Esophagus muscularis mucosa (tissue), 4 donors: ENCODE data around the gene OLFML1. TPM values are rescaled to one million over a fixed set of nuclear protein-coding genes. Genes with fewer than 3 reads are reported as not detected.

Experiments
- DNase-seq: peaks from one replicate; pipeline ENCODE4 v3.0.0-alpha.2; 2017; ENCODE audit errors: extremely low spot score
- H3K27ac ChIP-seq, 4 donors: fragments of 200-600 bp; sonication (generic); replicated peaks in 1 of 4; 1 replicate in 3 of 4; 2 replicates in 1 of 4; pipeline ENCODE4 v1.5.1; 2016 to 2019; ENCODE audit warnings: mild to moderate bottlenecking in 1 of 4
- H3K27me3 ChIP-seq, 4 donors: fragments of 200-600 bp; sonication (generic); one replicate each; pipeline versions ENCODE4 v1.5.1 to v1.6.0; 2016 to 2019
- H3K36me3 ChIP-seq, 4 donors: fragments of 200-600 bp; sonication (generic); one replicate each; pipeline ENCODE4 v1.5.1; 2016 to 2019
- H3K4me1 ChIP-seq, 4 donors: fragments of 200-600 bp; sonication (generic); one replicate each; pipeline ENCODE4 v1.5.1; 2016 to 2019
- H3K4me3 ChIP-seq, 4 donors: fragments of 200-600 bp; sonication (generic); 1 replicate in 2 of 4; 2 replicates in 2 of 4; pipeline ENCODE4 v1.5.1; 2016 to 2019; ENCODE audit warnings: mild to moderate bottlenecking in 4 of 4, moderate library complexity in 1 of 4
- H3K9me3 ChIP-seq, 4 donors: fragments of 200-600 bp; sonication (generic); 1 replicate in 3 of 4; 2 replicates in 1 of 4; pipeline ENCODE4 v1.5.1; 2016 to 2019
- CTCF ChIP-seq, 3 experiments: fragments of 200-600 bp in 2 of 3; fragments of 450-650 bp in 1 of 3; sonication (generic) in 2 of 3; IDR thresholded peaks; one replicate each; pipeline ENCODE4 v1.5.1; 2017 to 2019; ENCODE audit warnings: antibody characterized with exemption in 3 of 3, mild to moderate bottlenecking in 2 of 3, moderate library complexity in 1 of 3
- EP300 ChIP-seq: sonication (generic); formaldehyde crosslinking; IDR thresholded peaks from one replicate; pipeline ENCODE4 v1.6.1; 2017; ENCODE audit warnings: antibody characterized with exemption
- POLR2A ChIP-seq: fragments of 450-650 bp; IDR thresholded peaks from one replicate; pipeline ENCODE4 v1.6.1; 2017; ENCODE audit warnings: antibody characterized with exemption, moderate library complexity, mild to moderate bottlenecking, low read depth
- POLR2AphosphoS5 ChIP-seq, 2 donors: sonication (generic); formaldehyde crosslinking; IDR thresholded peaks; one replicate each; pipeline ENCODE4 v1.6.1; 2017; ENCODE audit warnings: antibody characterized with exemption in 2 of 2
- WGBS: methylation state at CpG from one replicate; pipeline ENCODE4 v1.1.5; 2018; 5-methylcytosine and 5-hydroxymethylcytosine counted together
- intact Hi-C: fragments of 100-400 bp; cut with DNase I; formaldehyde crosslinking; loops from one replicate; pipeline ENCODE4 v1.15.1; 2023
- total RNA-seq, 4 donors: library from RNA; depleted of rRNA; stranded (reverse); fragments of >200 nt; gene quantifications; one replicate each; pipeline versions ENCODE4 v1.1.0 to v1.2.1, GENCODE V29; 2016

Gene OLFML1
- total RNA-seq, 4 donors from 2014 or later, result 5.6 to 10.8 (median 7.7) TPM

DNA sequence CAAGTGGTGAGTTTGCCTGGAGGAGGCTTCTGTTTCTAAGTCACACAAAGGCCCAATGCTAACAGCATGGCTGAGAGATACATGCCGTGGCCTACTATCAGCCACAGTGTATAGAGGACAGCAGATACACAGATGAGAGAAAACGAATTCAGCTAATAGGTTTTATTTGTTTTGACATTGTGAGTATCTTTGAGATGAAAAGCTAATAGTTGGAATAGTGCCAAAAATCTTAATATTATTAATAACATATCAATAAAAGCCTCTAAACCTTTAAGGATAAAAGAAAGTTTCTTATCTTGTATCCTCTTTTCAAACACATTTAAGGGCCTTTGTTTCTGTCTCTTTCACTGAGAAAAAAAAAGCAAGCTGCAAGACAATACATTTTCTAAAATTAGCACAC, 30.5 kb upstream of the OLFML1 start:
- Histone ChIP-seq H3K4me1 (no peaks in the 10 kb centered on the region), H3K4me3 (no peak overlapping the region), H3K36me3 (no peaks in the 10 kb centered on the region), H3K9me3 (no peaks in the 10 kb centered on the region), H3K27ac (no peak overlapping the region), H3K27me3 (no peaks in the 10 kb centered on the region)
- intact Hi-C loops, result no loop called here
- 78% methylated on average over 2 of the region's 2 CpGs for WGBS
- no peak for TF ChIP-seq POLR2A
- no peak for TF ChIP-seq POLR2AphosphoS5 (IDR thresholded peaks at IDR 0.05)
- DNase-seq, result no peak

DNA sequence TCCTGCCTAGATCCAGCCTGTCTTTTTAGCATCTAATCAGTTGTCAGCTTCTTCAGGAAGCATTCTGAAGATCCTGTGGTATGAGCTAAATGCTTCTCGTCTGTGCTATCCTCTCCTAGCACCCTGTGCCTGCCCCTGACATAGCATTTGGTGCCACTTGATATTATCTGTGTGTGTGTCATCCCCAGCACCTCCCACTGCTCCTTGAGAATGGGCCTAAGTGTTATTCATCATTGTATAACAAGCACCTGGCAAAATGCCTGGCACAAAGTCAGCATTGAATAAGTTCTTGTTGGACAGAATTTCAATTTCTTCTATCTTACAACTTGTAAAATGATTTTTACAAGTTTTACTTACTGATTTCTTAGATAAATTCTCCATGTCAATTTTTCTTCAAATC, 28.1 kb upstream of the OLFML1 start:
- no peaks in the 10 kb centered on the region for H3K36me3 ChIP-seq
- no peaks in the 10 kb centered on the region for H3K9me3 ChIP-seq
- intact Hi-C loops, result no loop called here
- no peak overlapping the region for H3K27ac ChIP-seq
- no peak for DNase-seq
- 47% methylated on average over 1 of the region's 1 CpG for WGBS
- H3K27me3 ChIP-seq, result no peaks in the 10 kb centered on the region
- no peak for TF ChIP-seq POLR2A
- TF ChIP-seq EP300, result no peak
- no peak for TF ChIP-seq CTCF (IDR thresholded peaks at IDR 0.05)
- TF ChIP-seq POLR2AphosphoS5 (IDR thresholded peaks at IDR 0.05), result no peak
- H3K4me1 ChIP-seq, result no peaks in the 10 kb centered on the region
- no peak overlapping the region for H3K4me3 ChIP-seq

DNA sequence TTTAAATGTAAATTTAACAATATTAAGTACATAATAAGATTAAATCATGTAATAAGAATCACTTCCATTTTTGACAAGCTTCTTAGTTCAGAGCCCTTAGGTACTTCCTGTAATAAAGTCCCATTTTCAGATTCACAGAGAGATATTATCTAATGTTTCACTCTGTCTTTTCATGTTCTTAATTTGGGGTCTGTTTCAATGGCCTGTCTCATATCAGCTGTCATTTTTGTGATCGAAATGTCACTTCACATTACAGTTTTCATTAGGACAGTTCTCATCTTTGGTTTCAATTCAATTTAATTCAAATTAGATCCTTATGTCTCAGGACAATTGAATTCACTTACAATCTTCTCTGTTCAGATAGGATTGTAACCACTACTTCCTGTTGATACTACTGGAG, 22.6 kb upstream of the OLFML1 start:
- TF ChIP-seq POLR2AphosphoS5 (IDR thresholded peaks at IDR 0.05), result no peak
- no peak for TF ChIP-seq POLR2A
- no peak for TF ChIP-seq CTCF (IDR thresholded peaks at IDR 0.05)
- TF ChIP-seq EP300, result no peak
- no peak overlapping the region for H3K27ac ChIP-seq
- DNase-seq, result no peak
- no peaks in the 10 kb centered on the region for H3K9me3 ChIP-seq
- no peaks in the 10 kb centered on the region for H3K4me1 ChIP-seq
- intact Hi-C loops, result no loop called here
- no peaks in the 10 kb centered on the region for H3K27me3 ChIP-seq
- 87% methylated on average over 1 of the region's 1 CpG for WGBS
- no peak overlapping the region for H3K4me3 ChIP-seq
- H3K36me3 ChIP-seq, result no peaks in the 10 kb centered on the region

- no peak for DNase-seq
- Histone ChIP-seq H3K36me3 (no peaks in the 10 kb centered on the region), H3K9me3 (no peaks in the 10 kb centered on the region), H3K4me1 (no peaks in the 10 kb centered on the region), H3K4me3 (no peak overlapping the region), H3K27me3 (no peaks in the 10 kb centered on the region), H3K27ac (no peak overlapping the region)
- intact Hi-C loops, result no loop called here
- TF ChIP-seq POLR2AphosphoS5 (IDR thresholded peaks at IDR 0.05) (no peak), POLR2A (no peak), EP300 (no peak)
- WGBS, result 86% methylated on average over 2 of the region's 2 CpGs
Observed at GRCh38 chr11:7467652-7468051, 17.7 kb upstream of the OLFML1 start.

GRCh38 chr11:7469351-7469865, 15.9 kb upstream of the OLFML1 start:
- no peak overlapping the region for H3K27ac ChIP-seq
- WGBS, result 87% methylated on average over 5 of the region's 5 CpGs
- H3K4me3 ChIP-seq, result no peak overlapping the region
- no peaks in the 10 kb centered on the region for H3K4me1 ChIP-seq
- no peaks in the 10 kb centered on the region for H3K27me3 ChIP-seq
- no peaks in the 10 kb centered on the region for H3K9me3 ChIP-seq
- H3K36me3 ChIP-seq, result no peaks in the 10 kb centered on the region
- no peak for DNase-seq
- TF ChIP-seq CTCF (IDR thresholded peaks at IDR 0.05), result no peak
- TF ChIP-seq POLR2AphosphoS5 (IDR thresholded peaks at IDR 0.05), result no peak
- TF ChIP-seq EP300, result no peak
- no peak for TF ChIP-seq POLR2A
- intact Hi-C loops, result no loop called here

DNA sequence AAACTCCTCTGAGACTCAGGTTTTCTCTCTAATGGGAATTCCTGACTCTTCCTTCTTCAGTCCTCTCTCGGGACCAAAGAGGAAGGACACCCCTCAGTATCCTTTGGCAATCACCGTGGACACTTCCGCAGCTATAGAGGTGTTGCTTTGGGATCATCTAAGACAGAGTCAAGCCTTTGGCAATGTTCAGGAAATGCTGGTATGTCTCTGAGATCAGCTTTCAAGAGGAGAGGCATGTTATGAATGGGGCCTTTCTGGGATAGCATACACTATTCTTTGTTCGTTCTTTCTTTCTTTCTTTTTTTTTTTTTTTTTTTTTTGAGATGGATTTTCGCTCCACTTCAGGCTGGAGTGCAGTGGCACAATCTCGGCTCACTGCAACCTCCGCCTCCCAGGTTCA, 14.2 kb upstream of the OLFML1 start:
- Histone ChIP-seq H3K27ac (no peak overlapping the region), H3K27me3 (no peaks in the 10 kb centered on the region), H3K4me1 (no peaks in the 10 kb centered on the region), H3K4me3 (no peak overlapping the region), H3K9me3 (no peaks in the 10 kb centered on the region), H3K36me3 (no peaks in the 10 kb centered on the region)
- no peak for DNase-seq
- no peak for TF ChIP-seq EP300
- TF ChIP-seq CTCF (IDR thresholded peaks at IDR 0.05), result no peak
- TF ChIP-seq POLR2A, result no peak
- TF ChIP-seq POLR2AphosphoS5 (IDR thresholded peaks at IDR 0.05), result no peak
- 90% methylated on average over 7 of the region's 7 CpGs for WGBS
- intact Hi-C loops, result no loop called here
